A549 (cell line): Measurements from ENCODE around the gene HRK.
"Not testable (repeated sequence)": the region's sequence is repeated elsewhere in the genome, so short reads cannot be mapped to it uniquely, and the experiment has no call there.

Experiments
- BHLHE40 ChIP-seq: IDR thresholded peaks from 2 replicates; pipeline ENCODE4 v1.6.1; 2012; ENCODE audit warnings: low read depth, low read length, inconsistent platforms
- CHD2 ChIP-seq: fragments of 150-350 bp; IDR thresholded peaks from 2 replicates; pipeline ENCODE4 v1.6.1; 2014; ENCODE audit warnings: low read length; ENCODE audit not compliant: partially characterized antibody
- FOSB ChIP-seq: fragments of 250-450 bp; sonication (Bioruptor Pico); IDR thresholded peaks from 2 replicates; pipeline ENCODE4 v1.5.0; 2020; ENCODE audit warnings: mild to moderate bottlenecking, moderate library complexity
- MAZ ChIP-seq: fragments of 150-350 bp; IDR thresholded peaks from 2 replicates; pipeline ENCODE4 v1.6.1; 2014; ENCODE audit warnings: antibody characterized with exemption, low read depth, low read length, borderline replicate concordance
- MYC ChIP-seq: IDR thresholded peaks from 2 replicates; pipeline ENCODE4 v1.6.1; 2012; ENCODE audit warnings: mild to moderate bottlenecking, inconsistent platforms, low read length, improper control_type of control experiment, borderline replicate concordance
- POLR2A ChIP-seq: IDR thresholded peaks from 2 replicates; pipeline ENCODE4 v1.6.1; 2012; ENCODE audit warnings: mild to moderate bottlenecking, low read length
- RAD21 ChIP-seq, 2 experiments: fragments of >200 bp in 1 of 2; sonication (Bioruptor Twin) in 1 of 2; formaldehyde crosslinking in 1 of 2; IDR thresholded peaks in 1 of 2; conservative IDR thresholded peaks in 1 of 2; 2 replicates in 1 of 2; 3 replicates in 1 of 2; pipeline ENCODE4 v1.6.1; 2012 to 2018; ENCODE audit warnings: inconsistent platforms in 1 of 2
- TP53 ChIP-seq: fragments of 250-450 bp; sonication (Bioruptor Pico); IDR thresholded peaks from 2 replicates; pipeline ENCODE4 v1.5.0; 2021; ENCODE audit warnings: mild to moderate bottlenecking, moderate library complexity
- TF ChIP-seq, protein P1 (sequence below): fragments of >200 bp; sonication (Bioruptor Twin); formaldehyde crosslinking; IDR thresholded peaks from 3 replicates; pipeline ENCODE4 v1.5.1; 2016
- TF ChIP-seq, protein P2 (sequence below): IDR thresholded peaks from 2 replicates; pipeline ENCODE4 v1.6.1; 2012
- TF ChIP-seq, protein P3 (sequence below): fragments of 200-600 bp; sonication (generic); IDR thresholded peaks from 2 replicates; pipeline ENCODE4 v1.6.1; 2016; ENCODE audit warnings: antibody characterized with exemption, mild to moderate bottlenecking, moderate library complexity

GRCh38 chr12:116814766-116815165 lies 66.5 kb downstream of the HRK start:
- not testable (repeated sequence) for TF ChIP-seq BHLHE40; MYC; TP53 (CRISPR knock-in tag); FOSB (CRISPR knock-in tag); CHD2; POLR2A; RAD21 (conservative IDR thresholded peaks at IDR 0.05 in 1 of 2, IDR thresholded peaks at IDR 0.05 in 1 of 2); MAZ
- TF ChIP-seq, protein P1, sequence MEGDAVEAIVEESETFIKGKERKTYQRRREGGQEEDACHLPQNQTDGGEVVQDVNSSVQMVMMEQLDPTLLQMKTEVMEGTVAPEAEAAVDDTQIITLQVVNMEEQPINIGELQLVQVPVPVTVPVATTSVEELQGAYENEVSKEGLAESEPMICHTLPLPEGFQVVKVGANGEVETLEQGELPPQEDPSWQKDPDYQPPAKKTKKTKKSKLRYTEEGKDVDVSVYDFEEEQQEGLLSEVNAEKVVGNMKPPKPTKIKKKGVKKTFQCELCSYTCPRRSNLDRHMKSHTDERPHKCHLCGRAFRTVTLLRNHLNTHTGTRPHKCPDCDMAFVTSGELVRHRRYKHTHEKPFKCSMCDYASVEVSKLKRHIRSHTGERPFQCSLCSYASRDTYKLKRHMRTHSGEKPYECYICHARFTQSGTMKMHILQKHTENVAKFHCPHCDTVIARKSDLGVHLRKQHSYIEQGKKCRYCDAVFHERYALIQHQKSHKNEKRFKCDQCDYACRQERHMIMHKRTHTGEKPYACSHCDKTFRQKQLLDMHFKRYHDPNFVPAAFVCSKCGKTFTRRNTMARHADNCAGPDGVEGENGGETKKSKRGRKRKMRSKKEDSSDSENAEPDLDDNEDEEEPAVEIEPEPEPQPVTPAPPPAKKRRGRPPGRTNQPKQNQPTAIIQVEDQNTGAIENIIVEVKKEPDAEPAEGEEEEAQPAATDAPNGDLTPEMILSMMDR, result not testable (repeated sequence)
- TF ChIP-seq, protein P2, sequence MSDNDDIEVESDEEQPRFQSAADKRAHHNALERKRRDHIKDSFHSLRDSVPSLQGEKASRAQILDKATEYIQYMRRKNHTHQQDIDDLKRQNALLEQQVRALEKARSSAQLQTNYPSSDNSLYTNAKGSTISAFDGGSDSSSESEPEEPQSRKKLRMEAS, result not testable (repeated sequence)
- TF ChIP-seq, protein P3, sequence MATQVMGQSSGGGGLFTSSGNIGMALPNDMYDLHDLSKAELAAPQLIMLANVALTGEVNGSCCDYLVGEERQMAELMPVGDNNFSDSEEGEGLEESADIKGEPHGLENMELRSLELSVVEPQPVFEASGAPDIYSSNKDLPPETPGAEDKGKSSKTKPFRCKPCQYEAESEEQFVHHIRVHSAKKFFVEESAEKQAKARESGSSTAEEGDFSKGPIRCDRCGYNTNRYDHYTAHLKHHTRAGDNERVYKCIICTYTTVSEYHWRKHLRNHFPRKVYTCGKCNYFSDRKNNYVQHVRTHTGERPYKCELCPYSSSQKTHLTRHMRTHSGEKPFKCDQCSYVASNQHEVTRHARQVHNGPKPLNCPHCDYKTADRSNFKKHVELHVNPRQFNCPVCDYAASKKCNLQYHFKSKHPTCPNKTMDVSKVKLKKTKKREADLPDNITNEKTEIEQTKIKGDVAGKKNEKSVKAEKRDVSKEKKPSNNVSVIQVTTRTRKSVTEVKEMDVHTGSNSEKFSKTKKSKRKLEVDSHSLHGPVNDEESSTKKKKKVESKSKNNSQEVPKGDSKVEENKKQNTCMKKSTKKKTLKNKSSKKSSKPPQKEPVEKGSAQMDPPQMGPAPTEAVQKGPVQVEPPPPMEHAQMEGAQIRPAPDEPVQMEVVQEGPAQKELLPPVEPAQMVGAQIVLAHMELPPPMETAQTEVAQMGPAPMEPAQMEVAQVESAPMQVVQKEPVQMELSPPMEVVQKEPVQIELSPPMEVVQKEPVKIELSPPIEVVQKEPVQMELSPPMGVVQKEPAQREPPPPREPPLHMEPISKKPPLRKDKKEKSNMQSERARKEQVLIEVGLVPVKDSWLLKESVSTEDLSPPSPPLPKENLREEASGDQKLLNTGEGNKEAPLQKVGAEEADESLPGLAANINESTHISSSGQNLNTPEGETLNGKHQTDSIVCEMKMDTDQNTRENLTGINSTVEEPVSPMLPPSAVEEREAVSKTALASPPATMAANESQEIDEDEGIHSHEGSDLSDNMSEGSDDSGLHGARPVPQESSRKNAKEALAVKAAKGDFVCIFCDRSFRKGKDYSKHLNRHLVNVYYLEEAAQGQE, result not testable (repeated sequence)
